Putamen (tissue), 1 donor: ENCODE measurements around the gene DCTPP1.

Experiments
- DNase-seq: peaks from one replicate; pipeline ENCODE4 v3.0.0-alpha.2; 2016; ENCODE audit warnings: low spot score

Gene DCTPP1

DNA sequence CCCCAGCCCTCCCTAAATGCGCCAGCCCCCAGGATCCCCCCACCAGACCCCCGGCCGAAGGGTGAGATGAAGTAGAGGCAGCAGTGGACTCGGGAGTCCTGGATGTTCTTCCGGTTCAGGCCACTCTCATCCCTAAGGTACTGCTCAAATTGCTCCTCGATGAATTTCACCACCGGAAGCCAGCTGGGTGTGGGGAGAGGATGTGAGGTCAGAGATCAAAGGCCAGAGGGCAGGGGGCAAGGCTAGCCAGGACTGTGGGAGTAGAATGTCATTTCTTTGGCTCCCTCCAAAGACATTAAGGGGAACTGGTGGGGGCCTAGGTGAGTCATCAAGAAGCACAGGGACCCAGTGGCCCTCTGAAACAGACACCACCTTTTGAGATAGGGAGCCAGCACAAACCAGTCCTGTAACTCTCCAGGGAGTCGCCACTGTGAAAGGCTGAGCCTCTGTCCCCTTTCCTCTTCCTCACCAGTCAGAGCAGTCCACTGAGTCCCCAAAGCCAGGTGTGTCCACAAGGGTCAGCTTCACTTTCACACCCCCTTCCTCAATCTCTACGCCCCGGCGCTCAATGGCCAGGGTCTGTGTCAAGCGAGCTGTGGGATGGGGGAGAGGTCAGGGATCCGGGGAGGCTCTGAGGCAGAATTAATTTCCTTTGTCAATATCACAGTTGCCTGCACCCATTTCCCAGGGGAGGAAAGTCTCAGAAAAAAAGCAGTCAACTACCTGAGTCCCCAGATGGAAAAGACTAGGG lies 48.4 kb downstream of the DCTPP1 start:
- DNase-seq = no peak

DNA sequence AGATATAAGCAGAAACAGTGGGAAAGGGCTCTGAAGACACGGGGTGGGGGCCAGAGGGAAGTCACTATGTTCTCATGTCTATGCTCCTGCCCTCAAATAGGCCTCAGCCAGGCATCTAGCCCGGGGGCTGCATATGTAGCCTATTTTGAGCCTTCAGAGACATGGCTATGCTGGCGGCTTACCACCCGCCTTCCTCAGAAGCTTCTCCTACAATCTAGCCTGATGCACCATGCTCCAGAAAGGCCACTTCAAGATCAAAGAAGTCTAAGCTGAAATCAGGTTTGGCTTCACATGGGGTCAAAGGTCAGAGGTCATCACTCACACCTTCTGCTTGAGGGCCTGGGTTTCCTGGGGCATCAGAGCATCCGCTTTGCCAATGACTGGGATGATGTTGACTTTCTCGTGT lies 49.0 kb downstream of the DCTPP1 start:
- DNase-seq = no peak

DNA sequence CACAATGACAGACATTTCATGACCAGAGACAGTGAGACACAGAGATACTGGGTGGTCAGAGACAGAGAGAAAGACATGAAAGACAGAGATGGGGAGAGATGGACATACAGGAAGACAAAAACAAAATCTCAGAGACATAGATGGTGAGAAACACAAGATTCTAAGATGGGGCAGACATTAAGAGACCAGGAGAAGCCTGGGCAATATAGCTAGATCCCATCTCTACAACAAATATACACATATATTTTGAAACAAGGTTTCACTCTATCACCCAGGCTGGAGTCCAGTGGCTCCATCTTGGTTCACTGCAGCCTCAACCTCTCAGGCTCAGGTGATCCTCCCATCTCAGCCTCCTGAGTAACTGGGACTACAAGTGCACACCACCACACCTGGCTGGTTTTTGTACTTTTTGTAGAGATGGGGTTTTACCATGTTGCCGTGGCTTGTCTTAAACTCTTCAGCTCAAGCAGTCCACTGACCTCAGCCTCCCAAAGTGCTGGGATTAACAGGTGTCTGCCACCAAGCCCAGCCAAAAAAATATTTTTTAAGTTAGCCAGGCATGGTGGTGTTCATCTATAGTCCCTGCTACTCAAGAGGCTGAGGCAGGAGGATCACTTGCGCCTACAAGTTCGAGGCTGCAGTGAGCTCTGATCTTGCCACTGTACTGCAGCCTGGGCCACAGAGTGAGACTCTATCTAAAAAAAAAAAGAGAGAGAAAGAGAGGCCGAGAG lies 49.6 kb downstream of the DCTPP1 start:
- no peak for DNase-seq

DNA sequence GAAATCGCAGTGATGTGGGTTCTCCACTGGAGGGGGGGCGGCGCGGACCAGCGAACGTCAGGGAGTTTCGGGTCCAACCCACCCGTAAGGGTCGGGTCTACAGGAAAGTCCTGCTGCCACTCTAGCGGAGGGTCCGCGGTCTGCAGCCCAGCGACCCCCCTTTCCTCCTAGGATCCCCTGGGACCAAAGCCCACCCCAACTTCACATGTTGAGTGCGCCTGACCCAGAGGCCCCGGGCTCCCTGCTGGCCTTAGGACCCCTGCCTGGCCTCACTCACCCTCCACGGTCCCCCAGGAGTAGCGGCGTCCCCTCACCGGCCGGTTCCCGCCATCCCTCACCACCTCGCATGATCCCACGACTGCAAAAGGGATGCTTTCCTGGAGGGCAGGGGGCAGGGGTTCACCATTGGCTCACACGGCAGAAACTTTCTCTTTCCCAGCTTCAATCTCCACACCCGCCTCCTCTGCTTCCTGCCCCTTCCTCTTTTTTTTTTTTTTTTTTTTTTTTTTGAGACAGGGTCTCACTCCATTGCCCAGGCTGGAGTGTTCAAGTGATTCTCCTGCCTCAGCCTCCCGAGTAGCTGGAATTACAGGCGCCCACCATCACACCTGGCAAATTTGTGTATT lies 50.6 kb downstream of the DCTPP1 start:
- no peak for DNase-seq

DNA sequence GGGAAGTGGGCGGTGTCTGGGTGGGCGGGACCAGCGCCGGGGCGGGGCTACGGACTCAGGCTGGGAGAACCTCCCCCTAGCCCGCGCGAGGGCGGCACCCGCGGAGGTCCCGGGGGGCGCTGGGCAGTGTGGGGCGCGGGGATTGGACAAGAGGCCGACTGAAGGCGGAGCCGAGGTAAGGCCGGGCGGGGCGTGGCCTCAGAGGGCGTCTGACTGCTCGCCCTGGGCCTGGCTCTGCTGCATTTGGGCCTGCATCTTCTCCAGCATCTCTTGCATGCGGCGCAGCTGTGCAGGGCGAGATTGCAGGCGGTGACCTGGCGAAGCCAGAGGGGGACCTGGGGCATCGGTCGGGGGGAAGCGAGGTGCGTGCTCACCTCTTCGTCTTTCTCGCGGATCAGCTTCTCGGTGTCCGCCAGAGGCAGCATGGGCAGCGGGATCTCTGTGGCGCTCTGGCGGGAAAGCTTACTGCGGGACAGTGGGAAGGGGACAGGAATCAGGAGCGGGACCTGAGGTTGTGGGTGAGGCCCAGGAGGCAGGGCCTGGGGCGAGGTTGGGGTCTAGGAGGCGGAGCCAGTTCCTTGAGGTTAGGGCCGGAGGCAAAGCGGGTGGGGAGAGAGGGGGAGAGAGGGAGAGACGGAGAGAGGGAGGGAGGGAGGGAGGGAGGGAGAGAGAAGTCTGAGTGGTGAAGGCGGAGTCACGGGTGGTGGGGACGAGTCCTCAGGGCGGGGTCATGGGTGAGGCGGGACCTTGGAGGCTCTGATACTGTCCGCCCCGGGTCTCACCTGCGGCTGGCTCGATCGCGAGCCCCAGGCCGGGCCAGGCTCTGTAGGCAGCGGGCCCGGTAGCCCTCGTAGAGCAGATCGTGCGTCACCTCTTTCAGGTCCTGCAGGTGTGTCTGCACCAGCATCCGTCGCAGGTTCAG lies 51.3 kb downstream of the DCTPP1 start:
- DNase-seq = peak; percentile 99

DNA sequence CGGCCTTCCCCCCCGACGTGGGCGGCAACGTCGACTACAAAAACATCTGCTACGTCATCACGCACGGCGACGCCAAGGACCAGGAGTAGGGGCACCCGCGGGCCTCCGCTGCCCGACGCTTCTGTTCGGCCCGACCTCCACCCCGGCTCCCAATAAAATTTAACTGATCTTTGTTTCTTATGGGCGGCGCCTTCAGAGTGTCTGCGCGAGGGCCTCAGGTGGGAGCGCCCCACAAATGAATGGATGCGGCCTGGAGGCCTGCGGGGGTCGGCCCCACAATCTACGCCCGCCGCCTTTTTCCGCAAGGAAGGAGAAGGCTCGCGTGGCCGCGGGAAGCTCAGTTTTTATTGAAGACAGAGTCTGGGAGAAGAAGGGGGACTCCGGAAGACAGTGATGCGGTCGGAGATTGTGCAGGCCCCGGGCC lies 52.0 kb downstream of the DCTPP1 start:
- DNase-seq = peak; percentile 92

DNA sequence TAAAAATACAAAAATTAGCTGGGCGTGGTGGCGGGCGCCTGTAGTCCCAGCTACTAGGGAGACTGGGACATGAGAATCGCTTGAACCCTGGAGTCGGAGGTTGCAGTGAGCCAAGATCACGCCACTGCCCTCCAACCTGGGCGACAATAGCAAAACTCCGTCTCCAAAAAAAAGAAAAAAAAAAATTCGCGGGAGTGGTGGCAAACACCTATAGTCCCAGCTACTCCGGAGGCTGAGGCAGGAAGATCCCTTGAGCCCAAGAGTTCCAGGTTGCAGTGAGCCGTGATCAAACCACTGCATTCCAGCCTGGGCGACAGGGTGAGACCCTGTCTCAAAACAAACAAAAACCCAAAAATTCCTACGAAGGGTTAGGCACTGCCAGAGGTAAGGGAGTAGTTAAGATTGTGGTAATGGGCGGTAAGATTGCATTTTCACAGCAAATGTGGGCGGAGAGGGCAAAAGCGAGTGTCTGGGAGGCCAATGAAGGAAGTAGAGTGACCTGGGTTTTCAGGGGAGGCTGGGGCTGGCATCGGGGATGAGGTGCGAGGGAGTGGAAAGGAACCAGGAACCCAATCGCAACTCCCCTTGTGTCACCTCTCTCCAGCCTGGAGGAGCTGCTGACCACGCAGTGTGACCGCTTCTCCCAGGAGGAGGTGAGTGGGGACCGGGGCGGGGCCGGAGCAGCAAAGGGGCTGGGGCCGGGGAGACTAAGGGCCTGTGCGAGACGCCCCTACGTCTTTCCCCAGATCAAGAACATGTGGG lies 52.6 kb downstream of the DCTPP1 start:
- DNase-seq = no peak

DNA sequence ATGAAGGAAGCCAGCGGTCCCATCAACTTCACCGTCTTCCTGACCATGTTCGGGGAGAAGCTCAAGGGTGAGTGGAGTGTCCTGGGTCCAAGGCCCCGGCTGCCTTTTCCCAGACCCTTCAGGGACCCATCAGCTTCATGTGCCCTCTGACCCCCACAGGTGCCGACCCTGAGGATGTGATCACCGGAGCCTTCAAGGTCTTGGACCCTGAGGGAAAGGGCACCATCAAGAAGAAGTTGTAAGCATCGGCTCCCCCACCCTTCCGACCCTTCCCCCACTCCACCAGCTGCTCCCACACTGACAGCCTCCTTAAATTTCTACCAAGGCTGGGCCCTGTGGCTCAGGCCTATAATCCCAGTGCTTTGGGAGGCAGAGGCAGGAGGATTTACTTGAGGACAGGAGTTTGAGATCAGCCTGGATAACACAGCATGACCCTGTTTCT lies 53.3 kb downstream of the DCTPP1 start:
- no peak for DNase-seq

DNA sequence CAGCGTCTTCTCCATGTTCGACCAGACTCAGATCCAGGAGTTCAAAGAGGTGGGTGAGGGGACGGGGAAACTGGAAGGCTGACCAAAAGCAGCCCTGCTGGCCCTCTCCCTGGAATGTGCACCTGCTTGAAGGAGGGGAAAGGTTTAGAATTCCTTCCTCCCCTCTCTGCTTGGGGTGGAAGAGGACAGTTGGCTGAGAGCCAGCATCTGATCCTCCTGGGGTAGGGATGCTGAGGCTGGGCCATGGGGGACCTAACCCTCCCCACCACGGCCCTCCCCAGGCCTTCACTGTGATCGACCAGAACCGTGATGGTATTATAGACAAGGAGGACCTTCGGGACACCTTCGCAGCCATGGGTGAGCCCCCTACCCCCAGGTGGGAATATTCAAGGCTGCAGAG lies 54.0 kb downstream of the DCTPP1 start:
- no peak for DNase-seq

DNA sequence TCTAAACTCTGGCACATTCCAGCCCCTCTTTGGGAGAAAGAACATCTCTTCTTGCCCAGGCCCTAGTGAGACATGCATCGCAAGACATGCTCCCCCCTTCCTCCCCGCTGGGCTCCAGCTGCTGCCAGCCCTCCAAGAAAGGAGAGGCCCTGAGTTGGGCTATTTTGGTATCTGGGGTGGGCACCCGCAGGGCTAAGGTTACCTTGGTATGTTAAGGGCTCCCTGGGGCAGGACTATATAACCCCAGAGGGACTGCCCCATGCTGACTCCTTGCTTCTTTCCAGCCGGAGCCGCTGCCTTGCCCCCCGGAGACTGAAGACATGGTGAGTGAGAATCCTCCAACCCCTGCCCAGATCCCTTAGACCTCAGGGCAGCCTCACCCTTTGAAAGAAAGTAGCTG lies 55.3 kb downstream of the DCTPP1 start, which contains the start of gene MYL11:
Gene MYL11 (plus strand): TSS at position 265 of the 400 bp plus-strand sequence. CDS start 56 bp downstream, at position 321.
- DNase-seq = no peak
